ENCODE results near the gene UNKL. TPM values are rescaled to one million over a fixed set of nuclear protein-coding genes. Genes with fewer than 3 reads are reported as not detected.

UNKL gene
- polyA plus RNA-seq, 1 donor: 7.5 TPM

DNA sequence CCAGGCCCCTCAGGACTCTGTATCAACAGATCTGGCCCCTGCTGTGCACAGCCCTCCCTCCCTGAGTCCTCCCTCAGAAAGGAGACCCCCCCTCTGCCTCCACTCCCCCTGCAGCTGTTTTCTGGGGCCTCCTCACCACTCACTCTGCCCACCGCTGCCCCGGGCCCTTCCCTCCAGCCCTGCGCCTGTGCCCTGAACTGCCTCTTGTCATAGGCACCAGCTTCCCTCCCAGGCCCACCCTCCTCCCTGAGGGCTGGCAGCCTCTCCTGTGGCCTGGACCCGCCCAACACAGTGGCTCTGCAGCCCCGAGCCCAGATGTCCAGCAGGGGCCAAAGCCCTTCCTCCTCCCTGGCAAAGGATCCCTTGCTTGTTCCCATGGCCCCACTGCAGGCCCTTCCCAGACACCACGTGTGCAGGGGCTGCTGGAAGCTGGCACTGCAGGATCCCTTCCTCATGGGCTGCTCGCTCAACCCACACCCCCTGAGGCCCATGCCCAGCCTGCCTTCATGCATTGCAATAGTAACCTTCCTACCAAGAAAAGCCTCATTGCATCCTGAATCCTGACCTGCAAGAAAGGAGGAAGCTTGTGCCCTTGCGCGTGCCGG, 37.0 kb downstream of the UNKL start:
- DNase-seq (ENCODE audit: low read depth): no peak

DNA sequence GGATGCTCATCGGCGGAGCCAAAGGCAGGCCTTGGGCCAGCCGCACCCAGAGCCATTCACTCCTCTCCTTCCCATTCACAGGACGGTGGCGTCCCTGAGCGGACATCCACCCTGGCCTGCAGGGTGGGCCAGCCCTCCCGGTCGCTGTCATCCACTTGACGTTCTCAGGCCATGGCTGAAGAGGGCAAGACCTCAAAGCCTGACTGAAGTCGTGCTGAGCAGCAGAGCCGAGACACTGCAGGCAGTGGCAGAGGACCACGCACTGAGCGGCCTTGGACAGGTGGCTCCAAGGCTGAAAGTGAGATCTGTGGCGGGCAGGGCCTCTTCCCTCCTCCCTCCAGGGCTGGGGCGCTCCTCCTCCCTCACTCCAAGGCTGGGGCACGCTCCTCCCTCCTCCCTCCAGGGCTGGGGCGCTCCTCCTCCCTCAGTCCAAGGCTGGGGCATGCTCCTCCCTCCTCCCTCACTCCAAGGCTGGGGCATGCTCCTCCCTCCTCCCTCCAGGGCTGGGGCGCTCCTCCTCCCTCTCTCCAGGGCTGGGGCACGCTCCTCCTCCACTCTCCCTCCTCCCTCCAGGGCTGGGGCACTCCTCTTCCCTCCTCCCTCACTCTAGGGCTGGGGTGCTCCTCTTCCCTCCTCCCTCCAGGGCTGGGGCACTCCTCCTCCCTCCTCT, 38.6 kb downstream of the UNKL start:
- DNase-seq (ENCODE audit: low read depth): no peak

DNA sequence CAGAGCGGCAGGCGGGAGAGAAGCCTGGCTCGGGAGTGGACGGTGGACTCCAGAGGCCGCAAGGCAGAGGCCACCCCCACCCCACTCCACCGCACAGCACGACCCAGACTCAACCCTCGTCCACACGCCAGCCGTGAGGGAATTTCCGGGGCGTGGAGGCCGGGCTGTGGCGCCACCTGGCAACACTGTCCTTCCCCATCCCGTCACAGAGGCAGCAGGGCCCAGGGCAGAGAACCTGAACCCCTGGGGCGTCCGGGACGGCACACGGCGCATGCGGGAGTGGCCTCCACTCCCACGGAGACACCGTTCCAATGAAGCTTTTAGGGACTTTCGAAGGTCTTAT, 39.2 kb downstream of the UNKL start:
- DNase-seq (ENCODE audit: low read depth): no peak

GRCh38 chr16:1374418-1375297, 39.8 kb downstream of the UNKL start:
- DNase-seq (ENCODE audit: low read depth): no peak

GRCh38 chr16:1372292-1372950, 42.1 kb downstream of the UNKL start:
- no peak for DNase-seq (ENCODE audit: low read depth)

DNA sequence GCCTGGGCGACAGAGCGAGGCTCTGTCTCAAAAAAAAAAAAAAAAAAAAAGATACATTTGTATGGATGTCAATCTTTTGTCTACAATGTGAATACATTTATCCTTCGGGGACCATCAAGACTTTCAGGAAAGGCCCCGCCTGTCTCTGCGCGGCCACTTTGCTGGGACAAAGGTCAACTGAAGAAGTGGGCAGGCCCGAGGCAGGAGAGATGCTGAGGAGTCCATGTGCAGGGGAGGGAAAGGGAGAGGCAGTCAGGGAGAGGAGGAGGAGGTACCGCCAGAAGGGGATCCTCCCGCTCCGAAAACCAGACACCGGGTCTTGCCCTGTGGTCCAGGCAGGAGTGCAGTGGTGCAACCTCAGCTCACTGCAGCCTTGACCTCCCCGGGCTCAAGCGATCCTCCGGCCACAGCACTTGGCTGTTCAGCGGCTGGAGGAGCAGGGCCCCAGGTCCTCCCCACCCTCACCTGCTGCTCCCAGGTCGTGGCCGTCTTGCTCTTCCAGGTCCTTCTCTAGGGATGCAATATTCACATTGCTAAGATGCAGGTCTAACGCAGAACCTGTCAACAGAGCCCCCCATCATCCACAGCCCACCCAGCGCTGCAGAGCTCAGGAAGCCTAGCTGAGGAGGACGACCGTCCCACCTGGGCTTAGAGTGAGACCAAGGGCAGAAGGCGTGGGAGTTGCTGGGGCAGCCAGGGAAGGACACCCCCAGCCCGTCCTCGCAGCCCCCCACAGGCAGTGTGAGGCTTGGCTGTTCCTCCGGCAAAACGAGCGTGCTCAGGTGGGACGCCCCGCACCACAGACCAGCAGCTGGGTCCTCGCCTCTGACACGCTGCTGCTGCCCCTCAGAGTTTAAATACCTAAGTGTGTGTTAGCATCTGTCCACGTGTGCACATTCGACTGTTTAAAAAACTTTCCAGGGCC, 43.2 kb downstream of the UNKL start:
- DNase-seq (ENCODE audit: low read depth): no peak

DNA sequence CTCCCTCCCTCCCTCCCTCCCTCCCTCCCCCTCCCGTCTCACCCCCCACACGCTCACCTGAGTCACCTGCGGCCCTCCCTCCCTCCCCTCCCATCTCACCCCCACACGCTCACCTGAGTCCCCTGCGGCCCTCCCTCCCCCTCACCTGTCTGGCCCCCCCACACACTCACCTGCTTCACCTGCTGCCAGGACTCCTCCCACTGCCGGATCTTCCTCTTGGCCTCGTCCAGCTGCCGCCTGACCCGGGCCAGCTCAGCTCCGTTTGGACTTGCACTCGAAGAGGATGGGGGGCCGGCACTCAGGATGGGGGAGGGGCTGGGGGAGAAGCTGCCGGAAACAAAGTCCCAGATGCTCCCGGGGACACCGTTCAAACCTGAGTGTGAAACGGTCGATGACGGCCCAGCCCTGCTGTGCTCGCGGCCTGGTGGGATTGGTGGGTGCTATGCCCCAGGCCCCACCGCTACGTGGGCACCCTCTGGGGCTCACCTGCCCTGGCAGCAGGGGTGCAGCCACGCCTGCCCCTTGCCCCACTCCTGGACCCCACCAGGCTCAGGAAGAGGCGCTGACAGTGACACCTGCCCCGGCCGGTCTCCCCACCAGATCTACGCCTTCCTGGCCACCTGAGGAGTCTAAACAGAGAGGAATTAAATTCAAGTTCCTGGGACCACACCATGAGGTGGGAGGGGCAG, 46.9 kb downstream of the UNKL start:
- no peak for DNase-seq (ENCODE audit: low read depth)

GRCh38 chr16:1366712-1367299, 47.7 kb downstream of the UNKL start:
- DNase-seq (ENCODE audit: low read depth): no peak

- no peak for DNase-seq (ENCODE audit: low read depth)
These were observed 48.3 kb downstream of the UNKL start for GRCh38 chr16:1366060-1366711.

DNA sequence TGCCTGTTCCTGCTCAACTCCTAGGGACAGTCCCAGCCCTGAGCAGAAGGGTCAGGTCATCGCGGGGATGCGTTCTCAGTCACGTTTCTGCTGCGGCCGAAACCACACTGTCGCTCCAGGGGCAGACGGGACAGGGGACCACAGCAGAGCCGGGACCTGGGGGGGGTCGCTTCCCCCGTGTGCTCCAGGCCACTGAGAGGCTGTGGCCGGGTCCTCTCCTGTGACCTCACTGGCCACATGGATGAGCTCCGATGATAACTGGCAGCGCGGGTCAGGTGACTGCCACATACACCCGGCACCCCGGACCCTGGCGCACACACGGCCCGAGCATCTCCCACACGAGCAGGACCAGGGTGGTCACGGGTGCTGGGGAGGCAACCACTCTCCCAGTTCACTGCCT, 50.0 kb downstream of the UNKL start:
- no peak for DNase-seq (ENCODE audit: low read depth)

DNA sequence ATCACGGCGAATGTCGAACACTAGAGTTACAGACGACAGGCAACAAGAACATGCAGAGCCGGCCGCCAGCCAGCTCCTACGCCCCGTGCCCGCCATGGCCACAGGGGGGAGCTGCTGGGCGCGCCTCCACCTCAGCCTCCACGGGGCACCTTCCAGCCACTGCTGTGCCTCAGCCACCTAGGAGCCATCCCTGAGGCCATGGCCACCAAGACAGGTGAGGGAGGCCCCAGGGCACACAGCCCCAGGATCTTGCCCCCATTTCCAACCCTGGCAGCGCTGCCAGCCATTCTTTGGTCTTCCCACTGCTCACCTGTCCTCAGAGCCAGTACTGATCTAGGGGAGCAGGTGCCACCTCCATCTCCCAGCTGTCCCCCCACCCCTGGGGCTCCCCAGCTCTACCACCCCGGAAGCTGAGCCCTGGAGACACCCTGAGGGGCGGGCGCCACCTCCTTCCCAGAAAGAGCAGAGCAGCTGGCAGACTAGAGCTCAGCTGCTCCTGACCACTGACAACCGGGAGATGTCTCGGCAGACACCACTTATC, 50.9 kb downstream of the UNKL start:
- DNase-seq (ENCODE audit: low read depth): no peak

GRCh38 chr16:1362807-1363206, 51.7 kb downstream of the UNKL start:
- no peak for DNase-seq (ENCODE audit: low read depth)

- DNase-seq (ENCODE audit: low read depth): no peak
These were observed 52.7 kb downstream of the UNKL start for GRCh38 chr16:1361685-1362360.

DNA sequence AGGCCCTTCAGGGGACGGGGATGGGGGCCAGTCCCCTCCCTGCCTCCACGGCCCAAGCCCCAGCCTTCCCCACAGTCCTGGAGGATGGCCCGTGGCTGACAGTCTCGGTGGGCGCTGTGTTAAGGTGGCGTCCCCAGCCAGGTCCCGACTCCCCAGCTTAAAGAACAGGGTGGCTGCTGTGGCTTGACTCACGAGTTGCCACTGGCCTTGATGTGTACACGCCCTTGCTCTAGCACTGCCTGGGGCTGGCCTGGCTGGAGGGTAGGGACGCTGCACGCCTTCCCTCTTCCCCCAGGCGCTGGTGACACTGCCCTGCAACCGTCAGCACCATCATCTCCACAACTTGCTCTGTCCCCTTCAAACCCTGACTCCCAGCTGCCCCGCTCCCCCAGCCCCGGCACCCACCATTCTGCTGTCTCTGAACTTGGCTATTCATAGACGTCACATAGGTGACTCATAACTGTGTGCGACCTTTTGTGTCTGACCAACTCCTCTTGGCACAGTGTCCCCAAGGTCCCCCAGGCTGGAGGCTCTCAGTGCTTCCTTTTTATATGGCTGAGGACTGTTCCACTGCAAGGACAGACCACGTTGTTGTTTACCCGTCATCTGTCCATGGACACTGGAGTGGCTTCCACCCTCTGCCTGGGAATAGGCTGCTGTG, 56.5 kb downstream of the UNKL start:
- no peak for DNase-seq (ENCODE audit: low read depth)

DNA sequence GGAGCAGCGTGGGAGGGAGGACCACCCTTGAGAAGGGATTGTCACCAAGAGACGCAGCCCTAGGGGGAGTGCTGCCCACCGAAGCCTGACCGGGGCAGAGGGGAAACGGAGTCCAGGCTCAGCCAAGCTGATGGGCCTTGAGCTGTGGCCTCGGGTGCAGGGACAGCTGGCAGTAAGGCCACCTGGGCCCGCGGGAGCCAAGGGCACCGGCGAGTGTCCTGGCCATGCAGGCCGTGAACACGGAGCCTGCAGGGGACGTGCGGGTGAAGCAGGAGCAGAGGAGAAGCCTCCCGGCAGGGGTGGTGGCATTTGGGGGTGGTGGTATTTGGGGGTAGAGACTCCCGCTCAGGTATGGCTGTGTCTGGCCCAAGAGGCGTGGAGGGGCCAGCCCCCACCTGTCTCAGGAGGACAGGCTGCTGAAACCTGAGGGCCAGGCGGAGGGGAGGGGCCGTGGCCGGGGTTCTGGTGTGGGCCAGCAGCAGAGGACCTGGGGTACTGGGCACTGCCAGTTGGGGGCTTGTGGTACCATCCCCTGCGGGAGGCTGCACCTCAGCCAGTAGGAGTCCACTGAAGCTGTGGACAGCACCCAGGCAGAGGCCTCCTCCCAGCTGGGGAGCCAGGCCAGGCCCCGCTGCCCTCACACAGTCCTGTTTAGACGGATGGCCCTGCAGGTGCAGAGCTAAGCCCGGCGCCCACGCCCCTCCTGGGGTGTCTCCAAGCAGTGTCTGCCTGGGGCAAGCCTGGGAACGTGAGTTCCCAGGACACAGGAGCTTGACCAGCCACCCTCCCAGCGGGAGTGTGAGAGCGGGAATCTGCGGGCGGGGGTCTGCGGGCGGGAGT, 58.2 kb downstream of the UNKL start:
- DNase-seq (ENCODE audit: low read depth): no peak

DNA sequence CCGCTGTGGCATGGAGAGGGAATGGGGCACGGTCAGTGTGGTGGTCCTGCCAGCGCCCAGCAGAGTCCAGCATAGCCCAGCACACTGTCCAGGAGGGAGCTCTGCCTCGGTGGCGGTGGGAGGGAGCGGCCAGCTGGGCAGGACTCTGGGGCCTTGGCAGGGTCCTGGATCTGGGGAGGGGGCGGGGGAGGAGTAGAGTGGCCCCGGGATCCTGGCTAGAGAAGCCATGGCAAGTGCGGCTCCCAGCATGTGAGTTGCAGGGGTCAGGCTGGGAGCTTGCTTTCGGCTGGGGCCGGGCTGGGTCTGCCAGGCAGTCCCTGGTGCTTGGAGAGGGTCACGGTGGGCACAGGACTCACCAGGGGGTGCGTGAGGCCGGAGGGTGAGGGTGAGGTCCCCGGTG, 58.9 kb downstream of the UNKL start:
- no peak for DNase-seq (ENCODE audit: low read depth)

- no peak for DNase-seq (ENCODE audit: low read depth)
These were observed 59.5 kb downstream of the UNKL start for GRCh38 chr16:1354815-1355540.
